ENCODE measurements around the gene APEX2. TPM values are rescaled to one million over a fixed set of nuclear protein-coding genes. Genes with fewer than 3 reads are reported as not detected.

Gene APEX2
- total RNA-seq, 2 donors from 2014 or later, result 33.2 to 40.4 TPM

GRCh38 chrX:55028611-55029010 is 28.4 kb downstream of the APEX2 start:
- H3K27ac Mint-ChIP-seq, result no peak overlapping the region

GRCh38 chrX:55029291-55029690 is 29.1 kb downstream of the APEX2 start:
- Mint-ChIP-seq H3K4me1 (peaks cover 6% of the 10 kb centered on the region), H3K27ac (no peak overlapping the region), H3K27me3 (ENCODE audit: insufficient read depth) (no peaks in the 10 kb centered on the region), H3K4me3 (no peak overlapping the region), H3K36me3 (ENCODE audit: low read depth) (no peaks in the 10 kb centered on the region), H3K9me3 (peaks cover 38% of the 10 kb centered on the region)
- TF ChIP-seq CTCF (conservative IDR thresholded peaks at IDR 0.05), result no peak
- 94 to 100% methylated on average over 1 to 2 of the region's 2 CpGs for WGBS, 2 experiments (ENCODE audit: insufficient coverage in 1 of 2, insufficient read length in 1 of 2)
- Histone ChIP-seq H3K9me3 (ENCODE audit: control insufficient read depth, low read length) (no peaks in the 10 kb centered on the region), H3K36me3 (ENCODE audit: control insufficient read depth, insufficient read depth, low read length) (no peaks in the 10 kb centered on the region), H3K9ac (ENCODE audit: extremely low read depth, low read length, poor library complexity, severe bottlenecking) (no peak overlapping the region), H3K27me3 (ENCODE audit: control insufficient read depth, insufficient read depth, low read length, poor library complexity, severe bottlenecking) (no peaks in the 10 kb centered on the region), H3K27ac (ENCODE audit: low read depth, low read length) (no peak overlapping the region), H3K4me3 (ENCODE audit: low read length) (no peak overlapping the region), H3K4me1 (ENCODE audit: control insufficient read depth, insufficient read depth, low read length) (no peaks in the 10 kb centered on the region)
- DNase-seq, result no peak

More at GRCh38 chrX:55028611-55029010, 28.4 kb downstream of the APEX2 start:
- Histone ChIP-seq H3K27ac (ENCODE audit: low read depth, low read length) (no peak overlapping the region), H3K4me1 (ENCODE audit: control insufficient read depth, insufficient read depth, low read length) (no peaks in the 10 kb centered on the region), H3K27me3 (ENCODE audit: control insufficient read depth, insufficient read depth, low read length, poor library complexity, severe bottlenecking) (no peaks in the 10 kb centered on the region), H3K4me3 (ENCODE audit: low read length) (no peak overlapping the region), H3K36me3 (ENCODE audit: control insufficient read depth, insufficient read depth, low read length) (no peaks in the 10 kb centered on the region), H3K9ac (ENCODE audit: extremely low read depth, low read length, poor library complexity, severe bottlenecking) (no peak overlapping the region), H3K9me3 (ENCODE audit: control insufficient read depth, low read length) (no peaks in the 10 kb centered on the region)
- Mint-ChIP-seq H3K27me3 (ENCODE audit: insufficient read depth) (peaks cover 2% of the 10 kb centered on the region), H3K36me3 (ENCODE audit: low read depth) (no peaks in the 10 kb centered on the region), H3K9me3 (peaks cover 40% of the 10 kb centered on the region), H3K4me1 (peaks cover 6% of the 10 kb centered on the region), H3K4me3 (no peak overlapping the region)
- no peak for DNase-seq
- no peak for TF ChIP-seq CTCF (conservative IDR thresholded peaks at IDR 0.05)

GRCh38 chrX:55030271-55031205 is 30.4 kb downstream of the APEX2 start, which contains the start of gene ALAS2:
Gene ALAS2, minus strand, starts transcription at chrX:55030977. Its CDS starts 4,977 bp downstream, at chrX:55026000.
- DNase-seq, result no peak
- Mint-ChIP-seq H3K27me3 (ENCODE audit: insufficient read depth) (no peaks in the 10 kb centered on the region), H3K4me3 (no peak within 1 kb of the TSS), H3K36me3 (ENCODE audit: low read depth) (no peaks in the 10 kb centered on the region), H3K27ac (no peak within 1 kb of the TSS), H3K9me3 (peaks cover 39% of the 10 kb centered on the region), H3K4me1 (peaks cover 6% of the 10 kb centered on the region)
- Histone ChIP-seq H3K9me3 (ENCODE audit: control insufficient read depth, low read length) (no peaks in the 10 kb centered on the region), H3K36me3 (ENCODE audit: control insufficient read depth, insufficient read depth, low read length) (no peaks in the 10 kb centered on the region), H3K27me3 (ENCODE audit: control insufficient read depth, insufficient read depth, low read length, poor library complexity, severe bottlenecking) (no peaks in the 10 kb centered on the region), H3K27ac (ENCODE audit: low read depth, low read length) (no peak within 1 kb of the TSS), H3K9ac (ENCODE audit: extremely low read depth, low read length, poor library complexity, severe bottlenecking) (no peak within 1 kb of the TSS), H3K4me1 (ENCODE audit: control insufficient read depth, insufficient read depth, low read length) (no peaks in the 10 kb centered on the region), H3K4me3 (ENCODE audit: low read length) (no peak within 1 kb of the TSS)
- 72% methylated on average over 7 of the region's 7 CpGs; no CpG with 5 or more reads in 1 of the 2 experiments for WGBS, 2 experiments (ENCODE audit: insufficient coverage in 1 of 2, insufficient read length in 1 of 2)
- TF ChIP-seq CTCF (conservative IDR thresholded peaks at IDR 0.05), result no peak

Data from endodermal cell (in vitro differentiated cells).